Karpas-422 (cell line): ENCODE measurements around the gene GBP2. TPM values are rescaled to one million over a fixed set of nuclear protein-coding genes. Genes with fewer than 3 reads are reported as not detected.

Experiments
- DNase-seq: peaks from one replicate; pipeline ENCODE4 v3.0.0-alpha.2; 2015
- H2AFZ ChIP-seq: fragments of 200-600 bp; sonication (generic); 2 replicates; pipeline ENCODE4 v1.6.1; 2014; ENCODE audit warnings: antibody characterized with exemption, low read length, mixed read lengths
- H3K27ac ChIP-seq: fragments of 200-600 bp; sonication (generic); 2 replicates; pipeline ENCODE4 v1.5.1; 2014; ENCODE audit warnings: mild to moderate bottlenecking, low read length, moderate library complexity
- H3K27me3 ChIP-seq: fragments of 200-600 bp; sonication (generic); 2 replicates; pipeline ENCODE4 v1.6.1; 2014; ENCODE audit warnings: low read length, mixed read lengths
- H3K36me3 ChIP-seq: fragments of 200-600 bp; sonication (generic); 2 replicates; pipeline ENCODE4 v1.6.1; 2014; ENCODE audit warnings: low read length, mixed read lengths; ENCODE audit not compliant: insufficient read depth
- H3K4me1 ChIP-seq: fragments of 200-600 bp; sonication (generic); 2 replicates; pipeline ENCODE4 v1.6.1; 2014; ENCODE audit warnings: mild to moderate bottlenecking, low read length, mixed read lengths
- H3K4me2 ChIP-seq: fragments of 200-600 bp; sonication (generic); 2 replicates; pipeline ENCODE4 v1.6.1; 2014; ENCODE audit warnings: low read length, low read depth, mild to moderate bottlenecking; ENCODE audit not compliant: poor library complexity, severe bottlenecking
- H3K4me3 ChIP-seq: fragments of 200-600 bp; sonication (generic); 2 replicates; pipeline ENCODE4 v1.5.1; 2014; ENCODE audit warnings: mild to moderate bottlenecking, antibody characterized with exemption, low read length, mixed read lengths
- H3K79me2 ChIP-seq: fragments of 200-600 bp; sonication (generic); 2 replicates; pipeline ENCODE4 v1.6.1; 2014; ENCODE audit warnings: mild to moderate bottlenecking, low read length, mixed read lengths
- H3K9ac ChIP-seq: fragments of 200-600 bp; sonication (generic); 2 replicates; pipeline ENCODE4 v1.6.0; 2014; ENCODE audit warnings: low read length
- H3K9me2 ChIP-seq: fragments of 200-600 bp; sonication (generic), shearing (Covaris generic); replicated peaks from 2 replicates; pipeline ENCODE4 v1.6.0; 2014; ENCODE audit warnings: mild to moderate bottlenecking, low read length, moderate library complexity; ENCODE audit not compliant: insufficient read depth
- H3K9me3 ChIP-seq: fragments of 300-700, 200-600 bp; sonication (generic); 2 replicates; pipeline ENCODE4 v1.6.1; 2014; ENCODE audit warnings: low read length, mixed read lengths
- H4K20me1 ChIP-seq: fragments of 200-600 bp; sonication (generic); 2 replicates; pipeline ENCODE4 v1.6.1; 2014; ENCODE audit warnings: mild to moderate bottlenecking, antibody characterized with exemption, low read length, low read depth; ENCODE audit not compliant: insufficient read depth
- total RNA-seq: library from RNA; depleted of rRNA; stranded (reverse); fragments of >200 nt; shearing (Covaris generic); gene quantifications from 2 replicates; pipeline ENCODE4 v1.2.3, GENCODE V29; 2014; ENCODE audit warnings: low replicate concordance; rRNA removed

The GBP2 gene
- total RNA-seq, 1 experiment from 2014 or later, result not detected

GRCh38 chr1:89068291-89068690, 57.6 kb downstream of the GBP2 start:
- Histone ChIP-seq H3K9ac (no peak overlapping the region), H3K4me2 (no peak overlapping the region), H3K36me3 (no peaks in the 10 kb centered on the region), H3K27ac (no peak overlapping the region), H3K4me3 (no peak overlapping the region), H3K27me3 (no peaks in the 10 kb centered on the region), H3K9me3 (no peaks in the 10 kb centered on the region), H3K79me2 (no peaks in the 10 kb centered on the region), H2AFZ (no peak overlapping the region), H3K4me1 (peaks cover 5% of the 10 kb centered on the region; the same call in 1 of the 2 replicates), H4K20me1 (no peaks in the 10 kb centered on the region), H3K9me2 (no peaks in the 10 kb centered on the region)
- no peak for DNase-seq

- H3K9ac ChIP-seq, result peak within 1 kb of the TSS; percentile 39
- H3K79me2 ChIP-seq, result no peaks in the 10 kb centered on the region
- 0 out of 2 replicates have a peak within 1 kb of the TSS, but pooled peaks have one; percentile 53 for H2AFZ ChIP-seq
- H4K20me1 ChIP-seq, result no peaks in the 10 kb centered on the region
- no peaks in the 10 kb centered on the region for H3K9me3 ChIP-seq
- no peaks in the 10 kb centered on the region for H3K27me3 ChIP-seq
- H3K27ac ChIP-seq, result no peak within 1 kb of the TSS
- peak within 1 kb of the TSS; percentile 44; the same call in 1 of the 2 replicates for H3K4me3 ChIP-seq
- DNase-seq, result no peak
- no peaks in the 10 kb centered on the region for H3K36me3 ChIP-seq
- peaks cover 5% of the 10 kb centered on the region; the same call in 1 of the 2 replicates for H3K4me1 ChIP-seq
- peak within 1 kb of the TSS; percentile 66 for H3K4me2 ChIP-seq
- no peaks in the 10 kb centered on the region for H3K9me2 ChIP-seq
Measured at GRCh38 chr1:89065079-89065868, 60.6 kb downstream of the GBP2 start, which contains the start of gene GBP1. Gene GBP1 (minus strand): TSS chr1:89065208. CDS start chr1:89063234, 1,974 bp downstream.

- H3K27ac ChIP-seq, result no peak overlapping the region
- H3K79me2 ChIP-seq, result no peaks in the 10 kb centered on the region
- no peaks in the 10 kb centered on the region for H3K9me3 ChIP-seq
- peak overlapping the region; percentile 66 for H3K4me2 ChIP-seq
- no peaks in the 10 kb centered on the region for H3K36me3 ChIP-seq
- no peaks in the 10 kb centered on the region for H4K20me1 ChIP-seq
- no peaks in the 10 kb centered on the region for H3K9me2 ChIP-seq
- peak overlapping the region; percentile 39; the same call in 1 of the 2 replicates for H3K9ac ChIP-seq
- H3K4me1 ChIP-seq, result peaks cover 5% of the 10 kb centered on the region; the same call in 1 of the 2 replicates
- no peaks in the 10 kb centered on the region for H3K27me3 ChIP-seq
- no peak overlapping the region for H3K4me3 ChIP-seq
- no peak for DNase-seq
- H2AFZ ChIP-seq, result 0 out of 2 replicates have a peak overlapping the region, but pooled peaks have one; percentile 53
Measured at GRCh38 chr1:89064632-89065031, 61.3 kb downstream of the GBP2 start.

GRCh38 chr1:89063094-89063493, 62.8 kb downstream of the GBP2 start:
- no peak overlapping the region for H3K4me2 ChIP-seq
- H3K4me1 ChIP-seq, result peaks cover 5% of the 10 kb centered on the region; the same call in 1 of the 2 replicates
- no peaks in the 10 kb centered on the region for H3K9me2 ChIP-seq
- no peak overlapping the region for H2AFZ ChIP-seq
- no peak overlapping the region for H3K4me3 ChIP-seq
- no peaks in the 10 kb centered on the region for H3K36me3 ChIP-seq
- no peak overlapping the region for H3K9ac ChIP-seq
- H4K20me1 ChIP-seq, result no peaks in the 10 kb centered on the region
- H3K27me3 ChIP-seq, result no peaks in the 10 kb centered on the region
- no peak for DNase-seq
- no peak overlapping the region for H3K27ac ChIP-seq
- H3K79me2 ChIP-seq, result no peaks in the 10 kb centered on the region
- H3K9me3 ChIP-seq, result no peaks in the 10 kb centered on the region

DNA sequence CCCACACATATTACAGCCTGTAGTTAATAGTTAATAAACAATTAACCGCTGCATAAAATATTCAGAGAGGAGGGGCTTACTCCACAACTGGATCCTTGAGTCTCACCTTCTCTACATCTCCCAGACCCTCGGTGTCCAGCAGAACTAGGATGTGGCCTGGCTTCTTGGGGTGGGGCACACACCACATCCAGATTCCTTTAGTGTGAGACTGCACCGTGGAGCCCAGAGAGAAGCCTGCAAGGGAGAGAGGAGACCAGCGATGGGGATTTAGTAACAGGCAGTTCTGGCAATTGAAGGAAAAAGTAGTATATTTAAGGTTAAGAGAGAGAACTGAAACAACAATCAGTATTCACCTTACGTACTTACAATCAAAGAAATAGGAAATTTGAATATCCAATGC, 65.8 kb downstream of the GBP2 start:
- DNase-seq, result no peak
- H3K9me2 ChIP-seq, result no peaks in the 10 kb centered on the region
- H2AFZ ChIP-seq, result no peak overlapping the region
- no peak overlapping the region for H3K4me3 ChIP-seq
- H3K36me3 ChIP-seq, result no peaks in the 10 kb centered on the region
- no peak overlapping the region for H3K4me2 ChIP-seq
- peaks cover 1% of the 10 kb centered on the region; the same call in 1 of the 2 replicates for H3K4me1 ChIP-seq
- H3K9ac ChIP-seq, result no peak overlapping the region
- no peak overlapping the region for H3K27ac ChIP-seq
- no peaks in the 10 kb centered on the region for H4K20me1 ChIP-seq
- no peaks in the 10 kb centered on the region for H3K9me3 ChIP-seq
- H3K27me3 ChIP-seq, result no peaks in the 10 kb centered on the region
- no peaks in the 10 kb centered on the region for H3K79me2 ChIP-seq

Other genes starting within 250 kb of the GBP2 start
- gene GTF2B, start 234.5 kb downstream of the GBP2 start, total RNA-seq, result 47.7 and 71.0 TPM in 2 replicates
- gene KYAT3, start 133.5 kb downstream of the GBP2 start, total RNA-seq, result 19.1 and 36.0 TPM in 2 replicates
- 10.3 and 10.6 TPM in 2 replicates for gene RBMXL1, start 133.5 kb downstream of the GBP2 start, total RNA-seq
- 2.7 and 3.2 TPM in 2 replicates for gene GBP3, start 103.2 kb downstream of the GBP2 start, total RNA-seq
- 0.29 and 0.34 TPM in 2 replicates for gene GBP1, start 60.9 kb downstream of the GBP2 start, total RNA-seq
- not detected in 2 replicates for gene GBP7, start 49.9 kb upstream of the GBP2 start, total RNA-seq
- not detected in 2 replicates for gene GBP4, start 72.8 kb upstream of the GBP2 start, total RNA-seq
- not detected in 2 replicates for gene GBP5, start 146.7 kb upstream of the GBP2 start, total RNA-seq
- not detected in 2 replicates for gene GBP6, start 237.9 kb upstream of the GBP2 start, total RNA-seq